K562 (cell line): ENCODE measurements around the gene FKBP15. TPM values are rescaled to one million over a fixed set of nuclear protein-coding genes. Genes with fewer than 3 reads are reported as not detected.

Source experiments
- BRCA1 ChIP-seq, 2 experiments: fragments of 450-650 bp in 1 of 2; sonication (generic) in 1 of 2; formaldehyde crosslinking in 1 of 2; IDR thresholded peaks; 2 replicates each; pipeline versions ENCODE4 v1.5.0 to v1.6.1; 2017 to 2020; ENCODE audit warnings: mild to moderate bottlenecking in 1 of 2, missing genetic modification reagents in 1 of 2
- CBFB ChIP-seq: sonication (generic); formaldehyde crosslinking; IDR thresholded peaks from 2 replicates; pipeline ENCODE4 v1.4.0; 2020; ENCODE audit warnings: mild to moderate bottlenecking, missing genetic modification reagents
- CHD1 ChIP-seq: fragments of 200-600 bp; sonication (generic); IDR thresholded peaks from one replicate; pipeline ENCODE4 v1.6.1; 2012; ENCODE audit warnings: mild to moderate bottlenecking, moderate library complexity, low read length, inconsistent platforms
- CREM ChIP-seq: IDR thresholded peaks from 2 replicates; pipeline ENCODE4 v1.6.1; 2014; ENCODE audit warnings: antibody characterized with exemption, low read depth
- CTBP1 ChIP-seq: fragments of 450-650 bp; IDR thresholded peaks from 2 replicates; pipeline ENCODE4 v1.6.1; 2016; ENCODE audit warnings: borderline replicate concordance
- ETV1 ChIP-seq: fragments of 450-650 bp; conservative IDR thresholded peaks from 2 replicates; pipeline ENCODE4 v1.6.1; 2016; ENCODE audit warnings: missing genetic modification characterization, control low read depth, low read depth, missing compliant biosample characterization
- FOSL1 ChIP-seq: fragments of 200-800 bp; sonication (Bioruptor generic); conservative IDR thresholded peaks from 2 replicates; pipeline ENCODE4 v1.6.1; 2016; ENCODE audit warnings: missing genetic modification characterization, missing compliant biosample characterization
- HCFC1 ChIP-seq: IDR thresholded peaks from 2 replicates; pipeline ENCODE4 v1.6.1; 2012; ENCODE audit warnings: low read depth, low read length, improper control_type of control experiment
- KLF10 ChIP-seq: fragments of 250-450 bp; sonication (Bioruptor Pico); IDR thresholded peaks from 2 replicates; pipeline ENCODE4 v1.6.1; 2021; ENCODE audit warnings: matching md5 sums
- MAZ ChIP-seq, 2 experiments: fragments of 450-650 bp in 1 of 2; sonication (generic) in 1 of 2; formaldehyde crosslinking; IDR thresholded peaks in 1 of 2; conservative IDR thresholded peaks in 1 of 2; 2 replicates each; pipeline versions ENCODE4 v1.4.0 to v1.5.0; 2020; ENCODE audit warnings: mild to moderate bottlenecking in 1 of 2, missing genetic modification reagents in 1 of 2
- NFE2L1 ChIP-seq: fragments of 450-650 bp; IDR thresholded peaks from 2 replicates; pipeline ENCODE4 v1.6.1; 2016; ENCODE audit warnings: missing genetic modification characterization, low read depth, mild to moderate bottlenecking, missing compliant biosample characterization, moderate library complexity, borderline replicate concordance
- NR2F6 ChIP-seq: fragments of 450-650 bp; formaldehyde crosslinking; IDR thresholded peaks from 2 replicates; pipeline ENCODE4 v1.4.0; 2020; ENCODE audit warnings: mild to moderate bottlenecking
- PREB ChIP-seq: sonication (generic); formaldehyde crosslinking; IDR thresholded peaks from 2 replicates; pipeline ENCODE4 v1.8.1; 2023; ENCODE audit warnings: mild to moderate bottlenecking, missing genetic modification reagents
- SIX5 ChIP-seq, 2 experiments: IDR thresholded peaks; 2 replicates each; pipeline ENCODE4 v1.6.1; 2011; ENCODE audit warnings: low read length in 2 of 2, borderline replicate concordance in 1 of 2, low read depth in 1 of 2, mild to moderate bottlenecking in 1 of 2, moderate library complexity in 1 of 2; ENCODE audit not compliant: insufficient read depth in 1 of 2
- SMARCA4 ChIP-seq: fragments of 450-650 bp; IDR thresholded peaks from 2 replicates; pipeline ENCODE4 v1.6.1; 2016
- TCF7 ChIP-seq: sonication (generic); IDR thresholded peaks from 2 replicates; pipeline ENCODE4 v1.6.1; 2016; ENCODE audit warnings: antibody characterized with exemption, borderline replicate concordance
- TGIF2 ChIP-seq: sonication (generic); formaldehyde crosslinking; IDR thresholded peaks from 2 replicates; pipeline ENCODE4 v1.8.1; 2022; ENCODE audit warnings: mild to moderate bottlenecking, missing genetic modification reagents, moderate library complexity
- THRB ChIP-seq: fragments of 450-650 bp; formaldehyde crosslinking; conservative IDR thresholded peaks from 2 replicates; pipeline ENCODE4 v1.4.0; 2022; ENCODE audit warnings: mild to moderate bottlenecking, missing genetic modification characterization
- ZKSCAN8 ChIP-seq: fragments of 200-800 bp; sonication (Bioruptor generic); IDR thresholded peaks from 2 replicates; pipeline ENCODE4 v1.6.1; 2016; ENCODE audit warnings: missing genetic modification characterization, missing compliant biosample characterization
- ZNF584 ChIP-seq: fragments of 200-800 bp; sonication (Bioruptor generic); IDR thresholded peaks from 2 replicates; pipeline ENCODE4 v1.6.1; 2016; ENCODE audit warnings: low read depth, mild to moderate bottlenecking, missing genetic modification characterization, missing compliant biosample characterization
- ZNF717 ChIP-seq: fragments of 250-450 bp; sonication (Bioruptor Pico); IDR thresholded peaks from 2 replicates; pipeline ENCODE4 v1.5.0; 2021
- polyA plus RNA-seq, 8 experiments: library from polyadenylated mRNA; depleted of rRNA in 4 of 8; stranded (reverse) in 5 of 8; unstranded in 3 of 8; fragments of >200 nt; fragmentation: Nextera tagmentation in 2 of 8; fragmentation: Illumina TruSeq in 1 of 8; extraction: Ambion mirVana in 2 of 8; extraction: Trizol in 1 of 8; gene quantifications; 2 replicates each; pipeline versions ENCODE4 v1.2.1 to v1.2.3, GENCODE V29; 2011 to 2014; ENCODE audit warnings: inconsistent platforms in 1 of 8, missing spikeins in 1 of 8
- total RNA-seq, 7 experiments: library from RNA; depleted of rRNA in 6 of 7; stranded (reverse); fragments of >200 nt in 6 of 7; fragmentation: Illumina TruSeq in 2 of 7; extraction: Trizol in 2 of 7; gene quantifications; 2 replicates each; pipeline versions ENCODE4 v1.2.1 to v1.2.3, GENCODE V29; 2011 to 2021; ENCODE audit warnings: low replicate concordance in 1 of 7
- TF ChIP-seq, protein P1 (sequence below), 3 experiments: fragments of 200-800 bp in 1 of 3; fragments of 250-450 bp in 1 of 3; fragments of 450-650 bp in 1 of 3; sonication (Bioruptor Pico) in 1 of 3; sonication (Bioruptor generic) in 1 of 3; formaldehyde crosslinking in 1 of 3; IDR thresholded peaks; 2 replicates each; pipeline versions ENCODE4 v1.6.1 to v1.8.0; 2016 to 2022; ENCODE audit warnings: mild to moderate bottlenecking in 2 of 3, missing genetic modification characterization in 2 of 3, missing compliant biosample characterization in 1 of 3, moderate library complexity in 1 of 3

FKBP15 gene
- total and polyA plus RNA-seq, 9 of the 15 experiments (the other 6 are each of a cell fraction or from before 2014, with no cell fraction given): 8.7 to 38.0 (median 18.9) TPM

DNA sequence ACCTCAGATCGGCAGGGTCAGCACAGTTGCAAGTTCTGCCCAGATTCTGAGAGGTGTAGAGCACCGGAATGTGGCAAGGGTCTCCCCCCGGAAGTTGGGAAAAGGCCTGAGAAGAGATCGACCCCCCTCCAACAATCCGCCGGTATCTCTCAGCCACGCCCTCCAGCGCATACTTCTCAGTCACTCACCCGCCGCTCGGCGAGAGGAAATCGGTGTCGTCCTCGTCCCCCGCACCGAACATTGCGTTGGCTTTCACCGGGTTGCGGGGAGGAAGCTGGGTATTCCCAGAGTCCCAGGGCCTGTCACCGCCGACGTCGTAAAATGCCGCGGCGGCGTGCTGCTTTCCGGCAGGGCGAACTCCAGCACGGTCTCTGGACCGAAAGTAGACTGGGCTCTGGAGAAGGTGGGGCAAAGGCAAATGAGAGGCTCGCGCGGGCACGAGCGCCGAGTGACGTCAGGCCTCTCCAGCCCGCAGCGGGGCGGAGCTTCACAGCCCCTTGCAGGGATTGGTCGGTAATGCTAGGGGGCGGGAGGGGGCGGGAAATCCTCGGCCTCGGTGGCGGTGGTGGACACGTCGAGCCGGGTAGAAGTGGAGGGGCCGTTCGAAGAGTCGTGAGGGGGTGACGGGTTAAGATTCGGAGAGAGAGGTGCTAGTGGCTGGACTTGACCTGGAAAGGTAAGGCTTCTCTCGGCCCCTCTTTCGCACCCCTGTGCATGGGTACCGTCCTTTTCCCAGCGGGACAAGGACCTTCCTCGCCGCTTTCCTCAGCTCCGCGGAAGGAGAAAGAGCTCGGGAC lies at the start of gene FKBP15, which contains the start of gene SLC31A1 (continued):
- TF ChIP-seq FOSL1 (tag) (no peak), PREB (CRISPR knock-in tag) (no peak), THRB (0 out of 2 replicates have a peak, but pooled peaks have one; percentile 20), ZKSCAN8 (CRISPR knock-in tag) (no peak), NFE2L1 (no peak), KLF10 (CRISPR knock-in tag) (no peak), TGIF2 (CRISPR knock-in tag) (no peak), CHD1 (no peak), BRCA1 (IDR thresholded peaks at IDR 0.05) (no peak), BRCA1 (CRISPR knock-in tag; IDR thresholded peaks at IDR 0.05) (no peak), ZNF584 (no peak), CTBP1 (no peak; the same call in 1 of the 2 replicates), CREM (peak; percentile 91), MAZ (CRISPR knock-in tag; conservative IDR thresholded peaks at IDR 0.05 in 1 of 2, IDR thresholded peaks at IDR 0.05 in 1 of 2) (peak in 1 of 2 experiments; percentile 53), HCFC1 (peak; percentile 56), NR2F6 (CRISPR knock-in tag) (no peak), CBFB (0 out of 2 replicates have a peak, but pooled peaks have one; percentile 3), ETV1 (peak; percentile 27; the same call in 1 of the 2 replicates), SIX5 (IDR thresholded peaks at IDR 0.05; ENCODE audit: borderline replicate concordance in 1 of 2, insufficient read depth in 1 of 2, low read depth in 1 of 2, low read length in 2 of 2) (no peak), ZNF717 (no peak), TCF7 (peak; percentile 72; the same call in 1 of the 2 replicates), SMARCA4 (no peak)
- TF ChIP-seq, protein P1, sequence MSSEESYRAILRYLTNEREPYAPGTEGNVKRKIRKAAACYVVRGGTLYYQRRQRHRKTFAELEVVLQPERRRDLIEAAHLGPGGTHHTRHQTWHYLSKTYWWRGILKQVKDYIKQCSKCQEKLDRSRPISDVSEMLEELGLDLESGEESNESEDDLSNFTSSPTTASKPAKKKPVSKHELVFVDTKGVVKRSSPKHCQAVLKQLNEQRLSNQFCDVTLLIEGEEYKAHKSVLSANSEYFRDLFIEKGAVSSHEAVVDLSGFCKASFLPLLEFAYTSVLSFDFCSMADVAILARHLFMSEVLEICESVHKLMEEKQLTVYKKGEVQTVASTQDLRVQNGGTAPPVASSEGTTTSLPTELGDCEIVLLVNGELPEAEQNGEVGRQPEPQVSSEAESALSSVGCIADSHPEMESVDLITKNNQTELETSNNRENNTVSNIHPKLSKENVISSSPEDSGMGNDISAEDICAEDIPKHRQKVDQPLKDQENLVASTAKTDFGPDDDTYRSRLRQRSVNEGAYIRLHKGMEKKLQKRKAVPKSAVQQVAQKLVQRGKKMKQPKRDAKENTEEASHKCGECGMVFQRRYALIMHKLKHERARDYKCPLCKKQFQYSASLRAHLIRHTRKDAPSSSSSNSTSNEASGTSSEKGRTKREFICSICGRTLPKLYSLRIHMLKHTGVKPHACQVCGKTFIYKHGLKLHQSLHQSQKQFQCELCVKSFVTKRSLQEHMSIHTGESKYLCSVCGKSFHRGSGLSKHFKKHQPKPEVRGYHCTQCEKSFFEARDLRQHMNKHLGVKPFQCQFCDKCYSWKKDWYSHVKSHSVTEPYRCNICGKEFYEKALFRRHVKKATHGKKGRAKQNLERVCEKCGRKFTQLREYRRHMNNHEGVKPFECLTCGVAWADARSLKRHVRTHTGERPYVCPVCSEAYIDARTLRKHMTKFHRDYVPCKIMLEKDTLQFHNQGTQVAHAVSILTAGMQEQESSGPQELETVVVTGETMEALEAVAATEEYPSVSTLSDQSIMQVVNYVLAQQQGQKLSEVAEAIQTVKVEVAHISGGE (CRISPR knock-in tag; IDR thresholded peaks at IDR 0.05): peak in 1 of 3 experiments; percentile 57; a peak in 2 of 6 replicates
